Hepatocyte (in vitro differentiated cells): ENCODE results near the gene FAM83D. TPM values are rescaled to one million over a fixed set of nuclear protein-coding genes. Genes with fewer than 3 reads are reported as not detected.

Source experiments
- DNase-seq: peaks from one replicate; pipeline ENCODE4 v3.0.0-alpha.2; 2016; ENCODE audit warnings: low spot score
- H2AFZ ChIP-seq: fragments of 200-600 bp; sonication (generic); 2 replicates; pipeline ENCODE4 v1.6.0; 2016; ENCODE audit warnings: antibody characterized with exemption, mild to moderate bottlenecking
- H3K27ac ChIP-seq: fragments of 200-600 bp; sonication (generic); 2 replicates; pipeline ENCODE4 v1.5.1; 2016; ENCODE audit warnings: mild to moderate bottlenecking
- H3K27me3 ChIP-seq: fragments of 200-600 bp; sonication (generic); 2 replicates; pipeline ENCODE4 v1.6.1; 2016
- H3K36me3 ChIP-seq: fragments of 200-600 bp; sonication (generic); replicated peaks from 2 replicates; pipeline ENCODE4 v1.5.1; 2016; ENCODE audit warnings: low read depth; ENCODE audit not compliant: insufficient read depth
- H3K4me1 ChIP-seq: fragments of 200-600 bp; sonication (generic); 2 replicates; pipeline ENCODE4 v1.5.1; 2016; ENCODE audit warnings: mild to moderate bottlenecking, moderate library complexity; ENCODE audit not compliant: insufficient read depth
- H3K4me2 ChIP-seq: fragments of 200-600 bp; sonication (generic); 2 replicates; pipeline ENCODE4 v1.6.0; 2016
- H3K4me3 ChIP-seq: fragments of 200-600 bp; sonication (generic); 2 replicates; pipeline ENCODE4 v1.5.1; 2016; ENCODE audit warnings: mild to moderate bottlenecking
- H3K79me2 ChIP-seq: fragments of 200-600 bp; sonication (generic); 2 replicates; pipeline ENCODE4 v1.6.0; 2017; ENCODE audit warnings: mild to moderate bottlenecking
- H3K9me2 ChIP-seq: fragments of 200-600 bp; sonication (generic); replicated peaks from 2 replicates; pipeline ENCODE4 v1.6.0; 2017; ENCODE audit warnings: mild to moderate bottlenecking; ENCODE audit not compliant: insufficient read depth
- H3K9me3 ChIP-seq: fragments of 200-600 bp; sonication (generic); 2 replicates; pipeline ENCODE4 v1.5.1; 2016; ENCODE audit warnings: low read depth, mild to moderate bottlenecking
- H4K20me1 ChIP-seq: fragments of 200-600 bp; sonication (generic); 2 replicates; pipeline ENCODE4 v1.6.0; 2016; ENCODE audit warnings: mild to moderate bottlenecking; ENCODE audit not compliant: insufficient read depth, poor library complexity, severe bottlenecking
- CTCF ChIP-seq: fragments of 200-600 bp; sonication (generic); IDR thresholded peaks from 2 replicates; pipeline ENCODE4 v1.5.1; 2016; ENCODE audit warnings: antibody characterized with exemption, mild to moderate bottlenecking; ENCODE audit not compliant: poor library complexity
- EZH2 ChIP-seq: fragments of 200-600 bp; sonication (generic); IDR thresholded peaks from 2 replicates; pipeline ENCODE4 v1.6.1; 2016; ENCODE audit warnings: antibody characterized with exemption, mild to moderate bottlenecking, borderline replicate concordance
- EZH2phosphoT487 ChIP-seq: fragments of 200-600 bp; sonication (generic); IDR thresholded peaks from one replicate; pipeline ENCODE4 v1.6.1; 2018; ENCODE audit warnings: antibody characterized with exemption, mild to moderate bottlenecking, low read depth, moderate library complexity; ENCODE audit not compliant: unreplicated experiment, severe bottlenecking
- WGBS: methylation state at CpG from one replicate; pipeline ENCODE4 v1.1.6; 2016; ENCODE audit warnings: low lambda C conversion rate; ENCODE audit errors: missing lambda C conversion rate; 5-methylcytosine and 5-hydroxymethylcytosine counted together
- polyA plus RNA-seq: library from polyadenylated mRNA; unstranded; fragments of >200 nt; fragmentation: Nextera tagmentation; extraction: Ambion mirVana; gene quantifications from 2 replicates; pipeline ENCODE4 v1.2.1, GENCODE V29; 2016
- total RNA-seq: library from RNA; depleted of rRNA; stranded (reverse); fragments of >200 nt; gene quantifications from 2 replicates; pipeline ENCODE4 v1.2.3, GENCODE V29; 2014

Gene FAM83D
- total and polyA plus RNA-seq, 2 experiments from 2014 or later = 5.4 to 6.3 TPM

- Histone ChIP-seq H2AFZ (no peak overlapping the region), H3K36me3 (no peaks in the 10 kb centered on the region), H3K9me2 (no peaks in the 10 kb centered on the region), H3K9me3 (no peaks in the 10 kb centered on the region), H3K4me1 (no peaks in the 10 kb centered on the region), H4K20me1 (no peaks in the 10 kb centered on the region), H3K79me2 (peaks cover 17% of the 10 kb centered on the region), H3K4me3 (no peak overlapping the region), H3K4me2 (no peak overlapping the region), H3K27ac (no peak overlapping the region), H3K27me3 (no peaks in the 10 kb centered on the region)
- 93% methylated on average over 5 of the region's 5 CpGs for WGBS
- DNase-seq = no peak
- TF ChIP-seq EZH2phosphoT487 (no peak), EZH2 (no peak), CTCF (no peak)
Measured at GRCh38 chr20:38941726-38942389, 15.6 kb downstream of the FAM83D start.

- H3K79me2 ChIP-seq = no peaks in the 10 kb centered on the region
- H3K27ac ChIP-seq = no peak overlapping the region
- H3K9me3 ChIP-seq = no peaks in the 10 kb centered on the region
- no peak overlapping the region for H3K4me2 ChIP-seq
- no peaks in the 10 kb centered on the region for H4K20me1 ChIP-seq
- no peaks in the 10 kb centered on the region for H3K4me1 ChIP-seq
- WGBS = 82% methylated on average over 3 of the region's 3 CpGs
- no peak for DNase-seq
- TF ChIP-seq CTCF = no peak
- TF ChIP-seq EZH2 = no peak
- no peak for TF ChIP-seq EZH2phosphoT487
- H3K36me3 ChIP-seq = no peaks in the 10 kb centered on the region
- no peak overlapping the region for H2AFZ ChIP-seq
- no peaks in the 10 kb centered on the region for H3K27me3 ChIP-seq
- no peak overlapping the region for H3K4me3 ChIP-seq
- no peaks in the 10 kb centered on the region for H3K9me2 ChIP-seq
Measured at GRCh38 chr20:38945012-38945411, 18.8 kb downstream of the FAM83D start.

- Histone ChIP-seq H3K27ac (no peak overlapping the region), H3K9me2 (no peaks in the 10 kb centered on the region), H3K27me3 (no peaks in the 10 kb centered on the region), H3K9me3 (no peaks in the 10 kb centered on the region), H3K4me3 (no peak overlapping the region), H3K36me3 (no peaks in the 10 kb centered on the region), H3K4me1 (no peaks in the 10 kb centered on the region), H4K20me1 (no peaks in the 10 kb centered on the region), H2AFZ (no peak overlapping the region), H3K79me2 (no peaks in the 10 kb centered on the region), H3K4me2 (no peak overlapping the region)
- no peak for DNase-seq
- TF ChIP-seq EZH2phosphoT487 (no peak), EZH2 (no peak), CTCF (no peak)
- WGBS = 97% methylated on average over 3 of the region's 3 CpGs
Measured at GRCh38 chr20:38946836-38947235, 20.6 kb downstream of the FAM83D start.

GRCh38 chr20:38947931-38948362 is 21.7 kb downstream of the FAM83D start:
- Histone ChIP-seq H3K36me3 (no peaks in the 10 kb centered on the region), H3K4me3 (no peak overlapping the region), H3K79me2 (no peaks in the 10 kb centered on the region), H2AFZ (no peak overlapping the region), H3K27ac (no peak overlapping the region), H3K4me1 (no peaks in the 10 kb centered on the region), H3K27me3 (no peaks in the 10 kb centered on the region), H3K9me2 (no peaks in the 10 kb centered on the region), H3K9me3 (no peaks in the 10 kb centered on the region), H3K4me2 (no peak overlapping the region), H4K20me1 (no peaks in the 10 kb centered on the region)
- no peak for TF ChIP-seq EZH2phosphoT487
- no peak for TF ChIP-seq EZH2
- TF ChIP-seq CTCF = no peak
- no peak for DNase-seq
- 94% methylated on average over 7 of the region's 7 CpGs for WGBS
